HG03025 (cell line): Measurements from ENCODE around the gene KRTAP10-2.
"Not testable (repeated sequence)": the region's sequence is repeated elsewhere in the genome, so short reads cannot be mapped to it uniquely, and the experiment has no call there.

Experiments
- ATAC-seq: cut with Tn5 transposase; IDR thresholded peaks from one replicate; pipeline ENCODE4 v1.9.1; 2021; ENCODE audit warnings: mild to moderate bottlenecking, moderate library complexity; ENCODE audit not compliant: unreplicated experiment, low FRiP score

The KRTAP10-2 gene, protein sequence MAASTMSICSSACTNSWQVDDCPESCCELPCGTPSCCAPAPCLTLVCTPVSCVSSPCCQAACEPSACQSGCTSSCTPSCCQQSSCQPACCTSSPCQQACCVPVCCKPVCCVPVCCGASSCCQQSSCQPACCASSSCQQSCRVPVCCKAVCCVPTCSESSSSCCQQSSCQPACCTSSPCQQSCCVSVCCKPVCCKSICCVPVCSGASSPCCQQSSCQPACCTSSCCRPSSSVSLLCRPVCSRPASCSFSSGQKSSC

DNA sequence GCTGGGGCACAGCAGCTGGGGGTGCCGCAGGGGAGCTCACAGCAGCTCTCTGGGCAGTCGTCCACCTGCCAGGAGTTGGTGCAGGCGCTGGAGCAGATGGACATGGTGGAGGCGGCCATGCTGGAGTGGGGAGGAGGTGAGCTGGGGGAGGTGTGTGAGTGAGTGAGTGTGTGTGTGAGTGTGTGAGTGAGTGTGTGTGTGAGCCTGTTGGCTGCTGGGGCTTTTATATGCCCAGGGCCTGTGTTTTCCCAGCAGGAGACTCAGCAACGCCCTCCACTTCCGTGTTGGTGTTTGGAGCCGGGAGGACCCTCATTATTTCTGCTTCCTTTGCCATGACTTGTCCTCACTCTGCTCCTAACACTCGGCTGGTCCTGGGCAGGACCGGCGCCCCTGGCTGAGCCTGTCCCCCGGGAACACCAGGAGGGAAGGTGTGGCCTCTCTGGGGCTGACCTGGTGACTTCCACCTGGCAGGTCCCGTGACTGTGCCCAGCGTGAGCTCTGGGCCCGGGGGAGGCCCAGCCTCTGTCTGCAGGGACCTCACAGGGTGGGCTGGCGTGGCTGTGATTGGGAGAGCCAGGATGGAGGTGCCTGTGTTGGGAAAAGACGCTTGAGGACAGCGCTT is at the start of gene KRTAP10-2:
KRTAP10-2 (minus strand) TSS at position 166 of the 622 bp plus-strand sequence; CDS start at position 119, 47 bp downstream.
- ATAC-seq: no peak

DNA sequence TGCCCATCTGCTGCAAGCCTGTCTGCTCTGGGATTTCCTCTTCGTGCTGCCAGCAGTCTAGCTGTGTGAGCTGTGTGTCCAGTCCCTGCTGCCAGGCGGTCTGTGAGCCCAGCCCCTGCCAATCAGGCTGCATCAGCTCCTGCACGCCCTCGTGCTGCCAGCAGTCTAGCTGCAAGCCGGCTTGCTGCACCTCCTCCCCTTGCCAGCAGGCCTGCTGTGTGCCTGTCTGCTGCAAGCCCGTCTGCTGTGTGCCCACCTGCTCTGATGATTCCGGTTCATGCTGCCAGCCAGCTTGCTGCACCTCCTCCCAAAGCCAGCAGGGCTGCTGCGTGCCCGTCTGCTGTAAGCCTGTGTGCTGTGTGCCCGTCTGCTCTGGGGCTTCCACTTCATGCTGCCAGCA is 49.8 kb upstream of the KRTAP10-2 start:
- not testable (repeated sequence) for ATAC-seq

DNA sequence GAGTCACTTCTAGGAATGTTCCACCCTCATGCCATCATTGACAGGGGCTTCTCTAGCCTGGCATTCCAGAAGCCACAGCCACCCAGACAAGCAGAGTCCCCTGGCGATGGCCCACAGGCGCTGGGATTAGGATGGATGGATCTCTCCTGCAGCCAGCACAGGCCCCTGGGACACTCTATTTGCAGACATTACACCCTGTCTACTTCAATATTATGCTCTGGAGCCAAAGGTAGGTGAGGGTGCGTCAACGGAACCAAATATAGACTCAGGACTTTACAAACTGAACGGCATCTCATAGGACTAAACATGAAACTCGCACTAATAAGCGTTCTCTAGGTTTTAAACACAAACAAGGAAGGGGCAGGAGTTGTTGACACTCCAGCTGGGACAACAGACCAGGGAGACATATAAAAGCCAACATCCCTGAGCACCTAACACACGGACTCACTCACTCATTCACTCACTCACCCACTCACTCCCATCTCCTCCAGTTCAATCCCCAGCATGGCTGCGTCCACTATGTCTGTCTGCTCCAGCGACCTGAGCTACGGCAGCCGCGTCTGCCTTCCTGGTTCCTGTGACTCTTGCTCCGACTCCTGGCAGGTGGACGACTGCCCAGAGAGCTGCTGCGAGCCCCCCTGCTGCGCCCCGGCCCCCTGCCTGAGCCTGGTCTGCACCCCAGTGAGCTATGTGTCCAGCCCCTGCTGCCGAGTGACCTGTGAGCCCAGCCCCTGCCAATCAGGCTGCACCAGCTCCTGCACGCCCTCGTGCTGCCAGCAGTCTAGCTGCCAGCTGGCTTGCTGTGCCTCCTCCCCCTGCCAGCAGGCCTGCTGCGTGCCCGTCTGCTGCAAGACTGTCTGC is 49.0 kb upstream of the KRTAP10-2 start, which contains the start of gene KRTAP10-7:
KRTAP10-7 (plus strand) TSS at position 480 of the 861 bp plus-strand sequence; CDS start at position 505, 25 bp downstream.
- not testable (repeated sequence) for ATAC-seq

DNA sequence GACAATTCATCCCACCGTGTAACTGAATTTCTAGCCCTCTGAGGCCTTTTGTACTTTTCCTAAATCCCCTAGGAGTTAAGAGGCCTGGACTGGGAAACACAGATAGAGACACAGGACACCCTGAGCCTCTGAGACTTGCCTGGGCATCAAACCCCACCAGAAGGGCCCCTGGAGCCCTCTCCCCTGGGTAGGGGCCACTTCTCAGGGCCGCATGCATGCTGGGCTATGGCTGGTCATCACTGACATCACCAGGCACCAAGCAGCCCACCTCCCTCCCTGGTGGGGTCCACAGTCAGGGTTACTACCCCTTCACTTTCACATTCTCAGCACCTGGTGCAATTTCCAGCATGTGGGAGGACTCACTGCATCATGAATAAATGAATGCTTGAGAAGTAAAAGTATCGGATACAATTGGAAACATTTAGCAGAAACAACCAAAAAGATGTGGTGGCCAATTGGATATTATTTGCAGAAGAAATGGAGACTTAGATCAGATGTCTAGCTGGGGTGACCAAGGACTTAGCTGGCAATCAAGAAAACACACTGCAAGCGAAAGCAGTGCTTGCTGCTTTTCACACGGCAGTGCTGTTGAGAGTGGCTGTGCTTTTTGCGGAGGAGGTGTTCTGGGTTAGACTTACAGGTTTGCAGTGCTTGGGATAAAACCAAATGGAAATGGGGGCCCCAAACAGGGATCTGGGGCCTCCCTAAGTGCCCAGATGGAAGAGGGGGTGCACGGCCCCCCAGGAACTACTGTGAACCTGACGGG is 48.1 kb upstream of the KRTAP10-2 start:
- ATAC-seq: no peak

DNA sequence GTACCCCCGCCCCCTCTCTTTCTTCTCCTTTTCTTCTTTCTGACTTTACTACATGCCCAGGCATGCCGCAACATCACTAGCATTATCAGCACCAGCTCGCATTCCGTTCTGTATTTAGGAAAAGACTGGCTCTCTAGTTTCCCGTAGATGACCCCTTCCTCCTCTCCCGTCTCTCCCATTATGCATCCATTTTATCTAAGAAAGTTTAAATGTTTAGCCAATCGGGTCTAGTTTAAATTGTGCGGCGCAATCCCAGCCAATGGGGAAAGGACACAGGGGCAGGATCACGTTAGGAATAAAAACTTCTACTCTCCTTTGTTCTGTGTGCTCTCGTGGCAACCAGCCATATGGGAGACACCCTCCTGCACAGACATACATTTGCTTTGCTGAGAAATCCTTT is 46.8 kb upstream of the KRTAP10-2 start:
- no peak for ATAC-seq

DNA sequence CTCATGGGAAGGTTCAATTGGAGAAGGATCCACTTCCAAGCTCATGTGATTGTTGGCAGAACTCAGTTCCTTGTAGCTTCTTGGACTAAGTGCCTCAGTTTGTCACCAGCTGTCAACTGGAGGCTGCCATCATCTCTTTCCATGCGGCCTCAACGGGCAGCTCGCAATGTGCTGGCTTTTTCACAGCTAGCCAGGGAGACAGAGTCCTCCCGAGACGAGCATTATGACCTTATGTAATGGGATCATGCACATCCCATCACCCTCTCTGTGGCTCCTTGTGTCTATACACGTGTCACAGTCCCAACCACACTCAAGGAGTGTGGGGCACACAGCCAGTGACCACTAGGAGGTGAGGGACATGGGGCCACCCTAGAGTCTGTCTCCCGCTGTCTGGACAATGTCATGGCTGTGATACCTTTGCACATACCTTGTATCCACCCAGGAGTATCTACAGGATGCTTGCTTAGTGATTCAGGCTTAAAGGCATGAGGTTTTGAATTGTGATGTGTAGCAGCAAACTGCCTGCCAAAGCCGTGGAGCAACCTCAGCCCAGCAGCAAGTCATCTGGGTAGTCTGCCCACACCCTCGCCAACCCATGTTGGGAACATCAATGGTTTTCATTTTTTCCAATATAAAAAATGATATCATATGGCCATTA is 44.9 kb upstream of the KRTAP10-2 start:
- ATAC-seq: no peak

DNA sequence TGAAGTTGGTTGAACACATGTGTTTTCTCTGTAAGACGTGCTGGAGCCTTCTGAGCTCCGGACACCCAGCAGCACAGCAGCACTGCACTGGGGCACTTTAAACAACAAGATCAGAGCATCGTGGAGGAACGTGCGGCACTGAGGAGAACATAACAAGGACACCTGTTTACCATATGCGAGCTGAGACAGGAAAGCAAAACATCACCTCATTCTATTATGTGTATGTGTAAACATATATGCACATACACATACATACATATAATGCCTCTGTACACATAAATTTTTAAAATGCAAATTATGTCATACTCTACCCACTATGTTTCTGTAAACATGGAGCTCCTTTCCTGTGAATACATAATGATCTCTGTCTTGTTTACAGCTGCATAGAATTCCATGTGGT is 44.2 kb upstream of the KRTAP10-2 start:
- no peak for ATAC-seq

DNA sequence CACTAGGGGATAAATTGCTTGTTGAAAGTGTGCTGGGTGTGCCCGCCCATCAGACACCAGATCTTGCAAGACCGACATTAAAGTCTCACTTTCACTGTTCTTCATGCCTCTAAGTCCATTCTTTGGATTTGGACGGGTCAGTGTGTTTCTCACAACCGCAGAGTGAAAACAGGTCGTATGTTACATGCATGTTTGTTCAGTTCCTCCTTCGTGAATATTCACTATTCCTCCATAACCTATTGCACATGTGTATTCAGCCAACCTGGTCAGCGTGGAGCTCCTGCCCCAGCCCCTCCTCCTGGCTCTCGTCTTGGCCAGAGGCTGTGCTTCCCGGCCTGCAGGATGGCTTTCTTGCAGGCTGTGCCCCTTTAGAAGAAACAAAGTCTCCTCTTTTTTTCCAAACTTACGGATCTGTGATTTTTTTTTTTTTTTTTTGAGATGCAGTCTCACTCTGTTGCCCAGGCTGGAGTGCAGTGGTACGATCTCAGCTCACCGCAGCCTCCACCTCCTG is 43.2 kb upstream of the KRTAP10-2 start:
- ATAC-seq: no peak

DNA sequence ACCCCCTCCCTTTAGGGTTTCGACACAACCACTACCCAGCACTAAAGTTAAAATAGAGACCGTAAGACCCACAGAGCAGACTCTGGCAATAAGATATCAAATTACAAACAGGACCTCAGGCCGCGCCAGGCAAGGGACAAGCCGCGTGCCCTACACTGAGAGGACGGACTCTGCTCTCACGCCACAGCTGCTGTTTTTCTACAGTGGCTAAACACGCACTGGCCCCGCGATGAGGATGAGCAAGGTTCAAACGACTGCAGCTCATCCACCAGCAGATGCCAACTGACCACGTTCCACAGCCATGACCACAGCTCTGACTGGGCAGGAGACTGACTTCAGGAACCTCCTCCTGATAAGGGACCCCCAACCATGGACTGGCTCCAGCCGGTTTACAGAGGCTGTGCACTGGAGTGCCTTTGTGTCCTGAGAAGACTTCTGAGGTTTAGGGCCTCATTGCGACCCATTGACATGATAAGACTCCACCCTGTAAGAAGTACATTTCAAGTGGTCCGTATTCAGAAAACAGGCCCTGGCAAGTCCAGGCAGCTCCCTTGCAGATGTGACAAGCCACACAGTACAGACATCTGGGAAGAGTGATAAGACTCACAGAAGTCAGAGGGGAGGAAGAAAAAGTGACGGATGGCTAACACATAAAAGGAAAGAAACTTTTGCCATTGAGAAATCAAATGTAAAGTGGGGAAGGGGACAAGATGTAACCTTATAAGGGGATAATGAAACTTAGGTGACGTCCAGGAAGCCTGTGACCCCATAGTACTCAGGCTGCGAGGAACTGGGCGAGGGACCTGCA is 42.5 kb upstream of the KRTAP10-2 start:
- ATAC-seq: no peak

DNA sequence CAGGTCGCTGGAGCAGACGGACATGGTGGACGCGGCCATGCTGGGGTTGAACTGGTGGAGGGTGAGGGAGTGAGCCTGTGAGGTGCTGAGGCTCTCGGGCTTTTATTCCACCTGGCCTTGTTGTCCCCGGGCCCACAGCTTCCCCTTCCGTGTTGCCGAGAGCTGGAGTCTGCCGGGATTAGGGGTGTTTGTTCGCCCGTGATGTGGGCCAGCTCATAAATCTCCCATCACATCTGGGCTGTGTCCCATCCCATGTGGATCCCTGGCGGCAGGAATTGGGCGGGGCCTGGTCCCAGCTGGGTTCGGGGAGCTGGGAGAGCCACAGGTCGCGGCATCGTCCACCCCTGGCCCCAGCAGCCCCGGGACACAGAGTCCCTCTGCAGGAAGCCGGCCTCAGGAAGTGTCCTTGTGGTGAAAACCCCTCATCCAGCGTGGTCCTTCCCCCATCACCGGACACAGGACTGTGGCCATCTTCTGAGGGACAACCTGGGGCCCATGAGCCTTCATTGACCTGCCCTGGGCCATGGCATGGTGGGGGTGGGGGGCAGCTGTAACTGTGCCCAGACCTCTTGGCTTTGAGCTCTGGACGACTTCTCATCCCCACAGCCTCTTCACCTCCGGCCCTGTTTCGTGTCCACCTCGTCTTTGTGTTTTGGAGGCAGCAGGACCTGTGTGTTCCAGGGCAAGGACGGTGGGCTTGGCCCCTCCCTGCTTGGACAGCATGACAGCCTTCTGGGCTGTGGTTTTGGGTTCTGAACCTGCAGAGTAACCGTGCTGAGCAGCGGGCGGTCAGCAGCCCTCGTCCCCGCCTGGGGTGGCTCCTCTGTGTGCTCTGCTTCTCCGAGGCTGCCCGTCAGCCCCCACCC is 41.4 kb upstream of the KRTAP10-2 start, which contains the start of gene KRTAP10-6:
KRTAP10-6 (minus strand) TSS at position 60 of the 866 bp plus-strand sequence; CDS start at position 39, 21 bp downstream.
- ATAC-seq: no peak

DNA sequence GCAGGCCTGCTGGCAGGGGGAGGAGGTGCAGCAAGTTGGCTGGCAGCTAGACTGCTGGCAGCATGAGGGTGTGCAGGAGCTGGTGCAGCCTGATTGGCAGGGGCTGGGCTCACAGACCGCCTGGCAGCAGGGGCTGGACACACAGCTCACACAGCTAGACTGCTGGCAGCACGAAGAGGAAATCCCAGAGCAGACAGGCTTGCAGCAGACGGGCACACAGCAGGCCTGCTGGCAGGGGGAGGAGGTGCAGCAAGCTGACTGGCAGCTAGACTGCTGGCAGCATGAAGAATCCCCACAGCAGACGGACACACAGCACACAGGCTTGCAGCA is 40.5 kb upstream of the KRTAP10-2 start:
- ATAC-seq: not testable (repeated sequence)

DNA sequence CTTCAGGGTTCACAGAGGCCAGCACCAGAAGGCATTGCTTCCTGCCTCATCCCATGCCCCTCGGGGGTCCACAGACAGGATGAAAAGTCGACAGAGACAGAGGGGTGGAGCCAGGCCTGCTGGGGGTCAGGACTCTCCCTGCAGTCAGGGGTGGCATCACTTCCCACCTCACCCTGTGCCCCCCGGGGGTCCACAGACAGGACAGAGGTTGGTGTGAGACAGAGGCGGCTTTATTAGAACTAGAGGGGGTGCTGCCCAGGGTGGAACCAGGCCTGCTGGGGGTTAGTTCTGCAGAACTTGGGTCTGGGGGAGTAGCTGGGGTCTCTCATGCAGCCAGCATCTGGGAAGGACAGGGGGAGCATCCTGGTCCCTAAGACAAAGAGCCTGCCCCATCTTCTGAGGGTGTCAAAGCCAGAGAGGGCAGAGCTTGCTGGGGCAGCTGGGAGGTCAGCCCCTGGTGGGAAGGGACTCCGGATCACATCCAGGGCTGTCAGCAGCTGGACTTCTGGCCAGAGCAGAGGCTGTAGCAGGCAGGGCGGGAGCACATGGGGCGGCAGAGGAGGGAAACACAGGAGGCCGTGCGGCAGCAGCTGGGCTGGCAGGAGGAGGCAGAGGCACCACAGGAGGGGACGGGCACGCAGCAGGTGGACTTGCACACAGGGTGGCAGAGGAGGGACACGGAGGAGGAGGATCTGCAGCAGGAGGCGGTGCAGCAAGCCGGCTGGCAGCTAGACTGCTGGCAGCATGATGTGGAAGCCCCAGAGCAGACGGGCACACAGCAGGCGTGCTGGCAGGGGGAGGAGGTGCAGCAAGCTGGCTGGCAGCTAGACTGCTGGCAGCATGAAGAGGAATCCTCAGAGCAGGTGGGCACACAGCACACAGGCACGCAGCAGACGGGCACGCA is 39.8 kb upstream of the KRTAP10-2 start:
- not testable (repeated sequence) for ATAC-seq

DNA sequence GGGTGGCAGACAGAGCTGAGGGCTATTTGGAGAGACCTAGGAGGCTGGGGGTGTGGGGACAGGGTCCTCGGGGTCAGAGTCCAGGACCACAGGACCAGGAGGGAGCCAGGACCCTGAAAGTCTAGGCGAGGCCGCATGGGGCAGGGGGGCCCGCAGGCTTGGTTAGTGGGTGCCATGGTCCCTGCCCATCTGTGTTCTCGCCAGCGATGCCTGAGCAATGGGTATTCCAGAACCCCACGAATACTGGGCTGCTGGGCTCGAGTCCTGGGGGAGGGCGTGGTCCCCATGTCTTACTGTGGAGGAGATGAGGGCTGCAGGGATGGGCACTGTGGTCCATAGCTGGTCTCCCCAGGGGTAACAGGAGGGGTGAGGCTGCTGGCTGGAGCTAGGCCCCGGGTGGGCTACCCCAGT is 39.0 kb upstream of the KRTAP10-2 start:
- ATAC-seq: no peak

DNA sequence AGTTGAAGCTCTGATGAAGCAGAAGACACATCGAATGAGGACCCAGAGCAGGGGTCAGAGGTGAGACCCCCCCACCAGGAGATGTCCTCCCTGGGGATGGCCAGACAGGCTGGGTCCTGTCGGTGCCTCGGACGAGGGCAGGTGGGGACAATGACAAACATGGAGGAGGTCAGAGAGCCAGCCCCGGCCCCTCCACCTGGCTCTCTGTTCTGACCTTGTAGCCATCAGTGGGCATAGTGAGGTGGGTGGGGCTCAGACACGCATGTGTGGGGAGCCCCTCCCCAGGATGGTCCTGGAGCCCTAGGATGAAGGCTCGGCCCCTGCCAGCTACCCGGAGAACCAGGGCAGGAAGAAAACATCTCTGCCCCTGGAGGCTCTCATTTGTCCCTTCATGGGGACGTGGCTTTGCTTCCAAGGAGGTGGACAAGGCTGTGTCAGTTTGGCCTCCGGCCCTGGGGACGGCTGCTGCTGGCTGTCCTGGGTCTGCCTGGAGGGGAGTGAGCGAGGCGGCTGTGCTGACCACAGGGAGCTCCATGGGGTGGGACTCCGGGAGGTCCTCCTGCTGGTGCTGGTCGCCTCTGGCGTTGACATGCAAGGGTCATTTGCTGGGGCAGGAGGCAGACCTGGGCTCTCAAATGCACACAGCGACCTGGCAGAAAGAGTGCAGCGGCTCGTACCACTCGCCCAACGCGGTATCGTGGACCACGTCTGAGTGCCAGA is 38.4 kb upstream of the KRTAP10-2 start:
- no peak for ATAC-seq

DNA sequence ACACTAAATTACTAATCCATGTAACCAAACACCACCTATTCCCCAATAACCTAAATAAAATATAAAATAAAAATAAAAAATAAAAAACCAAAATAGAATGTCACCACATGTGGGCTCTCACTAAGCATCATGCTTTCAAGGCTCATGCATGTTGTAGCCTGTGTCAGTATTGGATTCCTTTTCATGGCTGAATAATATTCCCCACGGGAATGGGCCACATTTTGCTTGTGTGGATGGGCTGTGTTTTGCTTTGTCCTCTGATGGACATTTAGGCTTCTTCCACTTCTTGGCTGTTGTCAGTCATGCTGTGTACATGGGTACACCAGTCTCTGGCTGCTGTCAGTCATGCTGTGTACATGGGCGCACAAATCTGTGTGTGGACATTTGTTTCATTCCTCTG is 37.8 kb upstream of the KRTAP10-2 start:
- no peak for ATAC-seq

DNA sequence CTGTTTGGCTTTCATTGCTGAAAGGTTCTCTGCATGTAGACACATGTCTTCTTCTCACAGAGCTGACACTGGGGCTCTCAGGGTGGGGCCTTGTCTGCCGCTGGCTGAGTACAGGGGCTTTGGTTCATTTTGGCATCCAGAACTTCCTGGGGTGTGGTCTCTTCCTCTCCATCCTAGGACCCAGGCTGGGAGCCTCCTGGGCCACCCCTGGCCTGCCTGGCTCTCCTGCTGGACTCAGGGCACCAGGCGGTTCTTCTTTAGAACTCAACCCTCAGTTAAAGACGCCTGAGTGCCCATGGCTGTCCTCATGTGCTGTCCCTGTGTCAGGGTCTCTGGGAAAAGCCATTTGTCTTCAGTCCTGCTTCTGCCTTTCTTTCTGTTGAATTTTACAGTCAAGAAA is 34.6 kb upstream of the KRTAP10-2 start:
- no peak for ATAC-seq
